GM12878 (cell line): ENCODE data around the gene STAB2.

Source experiments
- BHLHE40 ChIP-seq, 2 experiments: fragments of 450-650 bp in 1 of 2; IDR thresholded peaks; 2 replicates each; pipeline ENCODE4 v1.6.1; 2011 to 2017; ENCODE audit warnings: low read depth in 2 of 2, borderline replicate concordance in 1 of 2, improper control_type of control experiment in 1 of 2, low read length in 1 of 2, mild to moderate bottlenecking in 1 of 2
- CTCF ChIP-seq, 3 experiments: IDR thresholded peaks in 2 of 3; conservative IDR thresholded peaks in 1 of 3; 2 replicates each; pipeline ENCODE4 v1.5.1; 2011; ENCODE audit warnings: low read depth in 3 of 3, low read length in 3 of 3, mild to moderate bottlenecking in 3 of 3, control low read depth in 2 of 3, moderate library complexity in 2 of 3, inconsistent platforms in 1 of 3, mixed read lengths in 1 of 3; ENCODE audit not compliant: control insufficient read depth in 2 of 3, insufficient read depth in 1 of 3; ENCODE audit errors: extremely low read depth in 1 of 3
- FOXM1 ChIP-seq: IDR thresholded peaks from 2 replicates; pipeline ENCODE4 v1.6.1; 2012; ENCODE audit warnings: low read depth, mild to moderate bottlenecking, inconsistent platforms, low read length, moderate library complexity
- HCFC1 ChIP-seq: fragments of 150-350 bp; IDR thresholded peaks from 2 replicates; pipeline ENCODE4 v1.6.1; 2014; ENCODE audit warnings: low read length
- MYC ChIP-seq: IDR thresholded peaks from 2 replicates; pipeline ENCODE4 v1.6.1; 2011; ENCODE audit warnings: mild to moderate bottlenecking, low read length, moderate library complexity, inconsistent platforms; ENCODE audit not compliant: insufficient read depth, insufficient replicate concordance, insufficient read length, severe bottlenecking
- POLR2A ChIP-seq: IDR thresholded peaks from 2 replicates; pipeline ENCODE4 v1.6.1; 2011; ENCODE audit warnings: low read depth, mild to moderate bottlenecking, low read length
- POLR2AphosphoS2 ChIP-seq: IDR thresholded peaks from 2 replicates; pipeline ENCODE4 v1.6.1; 2011; ENCODE audit warnings: low read depth, mild to moderate bottlenecking, low read length, improper control_type of control experiment, moderate library complexity
- RAD51 ChIP-seq: fragments of 450-650 bp; IDR thresholded peaks from 2 replicates; pipeline ENCODE4 v1.6.1; 2016; ENCODE audit warnings: moderate library complexity, mild to moderate bottlenecking, inconsistent platforms
- RUNX3 ChIP-seq: IDR thresholded peaks from 2 replicates; pipeline ENCODE4 v1.6.1; 2012; ENCODE audit warnings: low read length, inconsistent platforms
- YY1 ChIP-seq: IDR thresholded peaks from 2 replicates; pipeline ENCODE4 v1.6.1; 2011; ENCODE audit warnings: low read depth, mild to moderate bottlenecking, low read length
- TF ChIP-seq, protein P1 (sequence below): fragments of 450-650 bp; IDR thresholded peaks from 2 replicates; pipeline ENCODE4 v1.6.1; 2017; ENCODE audit warnings: mild to moderate bottlenecking, moderate library complexity

GRCh38 chr12:103793512-103794045, 206.5 kb downstream of the STAB2 start:
- TF ChIP-seq CTCF (IDR thresholded peaks at IDR 0.05 in 2 of 3, conservative IDR thresholded peaks at IDR 0.05 in 1 of 3; ENCODE audit: control insufficient read depth in 2 of 3, extremely low read depth in 1 of 3, insufficient read depth in 1 of 3, low read depth in 3 of 3, low read length in 3 of 3): no peak
- no peak for TF ChIP-seq RAD51
- no peak for TF ChIP-seq RUNX3
- TF ChIP-seq POLR2AphosphoS2: no peak
- no peak for TF ChIP-seq HCFC1
- TF ChIP-seq YY1: no peak
- TF ChIP-seq, protein P1, sequence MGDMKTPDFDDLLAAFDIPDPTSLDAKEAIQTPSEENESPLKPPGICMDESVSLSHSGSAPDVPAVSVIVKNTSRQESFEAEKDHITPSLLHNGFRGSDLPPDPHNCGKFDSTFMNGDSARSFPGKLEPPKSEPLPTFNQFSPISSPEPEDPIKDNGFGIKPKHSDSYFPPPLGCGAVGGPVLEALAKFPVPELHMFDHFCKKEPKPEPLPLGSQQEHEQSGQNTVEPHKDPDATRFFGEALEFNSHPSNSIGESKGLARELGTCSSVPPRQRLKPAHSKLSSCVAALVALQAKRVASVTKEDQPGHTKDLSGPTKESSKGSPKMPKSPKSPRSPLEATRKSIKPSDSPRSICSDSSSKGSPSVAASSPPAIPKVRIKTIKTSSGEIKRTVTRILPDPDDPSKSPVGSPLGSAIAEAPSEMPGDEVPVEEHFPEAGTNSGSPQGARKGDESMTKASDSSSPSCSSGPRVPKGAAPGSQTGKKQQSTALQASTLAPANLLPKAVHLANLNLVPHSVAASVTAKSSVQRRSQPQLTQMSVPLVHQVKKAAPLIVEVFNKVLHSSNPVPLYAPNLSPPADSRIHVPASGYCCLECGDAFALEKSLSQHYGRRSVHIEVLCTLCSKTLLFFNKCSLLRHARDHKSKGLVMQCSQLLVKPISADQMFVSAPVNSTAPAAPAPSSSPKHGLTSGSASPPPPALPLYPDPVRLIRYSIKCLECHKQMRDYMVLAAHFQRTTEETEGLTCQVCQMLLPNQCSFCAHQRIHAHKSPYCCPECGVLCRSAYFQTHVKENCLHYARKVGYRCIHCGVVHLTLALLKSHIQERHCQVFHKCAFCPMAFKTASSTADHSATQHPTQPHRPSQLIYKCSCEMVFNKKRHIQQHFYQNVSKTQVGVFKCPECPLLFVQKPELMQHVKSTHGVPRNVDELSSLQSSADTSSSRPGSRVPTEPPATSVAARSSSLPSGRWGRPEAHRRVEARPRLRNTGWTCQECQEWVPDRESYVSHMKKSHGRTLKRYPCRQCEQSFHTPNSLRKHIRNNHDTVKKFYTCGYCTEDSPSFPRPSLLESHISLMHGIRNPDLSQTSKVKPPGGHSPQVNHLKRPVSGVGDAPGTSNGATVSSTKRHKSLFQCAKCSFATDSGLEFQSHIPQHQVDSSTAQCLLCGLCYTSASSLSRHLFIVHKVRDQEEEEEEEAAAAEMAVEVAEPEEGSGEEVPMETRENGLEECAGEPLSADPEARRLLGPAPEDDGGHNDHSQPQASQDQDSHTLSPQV: no peak
- TF ChIP-seq BHLHE40 (IDR thresholded peaks at IDR 0.05; ENCODE audit: borderline replicate concordance in 1 of 2, low read depth in 2 of 2, low read length in 1 of 2): no peak
- no peak for TF ChIP-seq MYC
- TF ChIP-seq FOXM1: no peak
- TF ChIP-seq POLR2A: no peak
